ENCODE results near the gene TAX1BP1.

DNA sequence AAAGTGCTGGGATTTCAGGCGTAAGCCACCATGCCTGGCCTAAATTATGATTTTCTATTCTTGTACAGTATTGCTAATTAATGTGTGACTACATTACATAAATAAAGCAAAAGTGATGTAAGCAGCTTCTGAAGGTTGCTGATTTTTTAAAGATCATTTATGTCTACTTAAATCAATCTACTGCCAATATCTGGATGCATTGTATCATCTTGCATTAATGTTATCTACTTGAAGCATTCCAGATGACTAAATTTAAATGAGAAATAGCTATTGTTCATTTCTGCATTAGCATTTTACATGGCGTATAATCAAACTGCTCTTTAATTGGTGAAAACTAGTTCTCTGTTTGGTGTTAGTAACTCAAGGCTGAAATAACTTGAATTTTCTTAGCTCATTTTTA, 40.2 kb upstream of the TAX1BP1 start:
- TF ChIP-seq TARDBP (IDR thresholded peaks at IDR 0.05) (no peak), BHLHE40 (IDR thresholded peaks at IDR 0.05; ENCODE audit: borderline replicate concordance) (no peak), SP1 (IDR thresholded peaks at IDR 0.05) (no peak), ARNT (IDR thresholded peaks at IDR 0.05) (no peak)
